ENCODE results near the gene KDR.

The KDR gene

DNA sequence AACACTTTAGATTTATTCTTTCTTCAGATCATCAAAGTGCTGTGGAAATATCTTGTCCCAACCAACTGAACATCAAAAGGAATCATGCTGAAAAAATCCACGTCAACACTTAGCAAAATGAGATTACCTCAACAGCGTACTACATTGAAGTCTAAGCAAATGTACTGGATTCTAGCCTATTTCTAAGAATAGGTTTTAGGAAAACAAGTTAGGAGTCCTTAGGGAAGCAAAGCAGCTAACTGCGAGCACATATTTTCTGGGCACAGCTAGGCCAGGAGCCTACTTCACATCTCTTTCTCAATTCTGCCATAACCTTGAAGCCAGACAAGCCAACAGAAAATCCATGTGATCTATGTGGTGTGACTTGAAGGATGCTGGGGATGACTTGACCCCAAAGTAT is 22.2 kb downstream of the KDR start:
- H3K36me3 ChIP-seq, result no peaks in the 10 kb centered on the region
- H3K4me1 ChIP-seq, result no peaks in the 10 kb centered on the region
- TF ChIP-seq, protein P1, sequence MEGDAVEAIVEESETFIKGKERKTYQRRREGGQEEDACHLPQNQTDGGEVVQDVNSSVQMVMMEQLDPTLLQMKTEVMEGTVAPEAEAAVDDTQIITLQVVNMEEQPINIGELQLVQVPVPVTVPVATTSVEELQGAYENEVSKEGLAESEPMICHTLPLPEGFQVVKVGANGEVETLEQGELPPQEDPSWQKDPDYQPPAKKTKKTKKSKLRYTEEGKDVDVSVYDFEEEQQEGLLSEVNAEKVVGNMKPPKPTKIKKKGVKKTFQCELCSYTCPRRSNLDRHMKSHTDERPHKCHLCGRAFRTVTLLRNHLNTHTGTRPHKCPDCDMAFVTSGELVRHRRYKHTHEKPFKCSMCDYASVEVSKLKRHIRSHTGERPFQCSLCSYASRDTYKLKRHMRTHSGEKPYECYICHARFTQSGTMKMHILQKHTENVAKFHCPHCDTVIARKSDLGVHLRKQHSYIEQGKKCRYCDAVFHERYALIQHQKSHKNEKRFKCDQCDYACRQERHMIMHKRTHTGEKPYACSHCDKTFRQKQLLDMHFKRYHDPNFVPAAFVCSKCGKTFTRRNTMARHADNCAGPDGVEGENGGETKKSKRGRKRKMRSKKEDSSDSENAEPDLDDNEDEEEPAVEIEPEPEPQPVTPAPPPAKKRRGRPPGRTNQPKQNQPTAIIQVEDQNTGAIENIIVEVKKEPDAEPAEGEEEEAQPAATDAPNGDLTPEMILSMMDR (IDR thresholded peaks at IDR 0.05; ENCODE audit: low read depth, low read length), result no peak
- DNase-seq, result no peak
- no peaks in the 10 kb centered on the region for H3K27me3 ChIP-seq
- H3K4me3 ChIP-seq (ENCODE audit: low read depth, low read length), result no peak overlapping the region
- H3K9me3 ChIP-seq, result no peaks in the 10 kb centered on the region

DNA sequence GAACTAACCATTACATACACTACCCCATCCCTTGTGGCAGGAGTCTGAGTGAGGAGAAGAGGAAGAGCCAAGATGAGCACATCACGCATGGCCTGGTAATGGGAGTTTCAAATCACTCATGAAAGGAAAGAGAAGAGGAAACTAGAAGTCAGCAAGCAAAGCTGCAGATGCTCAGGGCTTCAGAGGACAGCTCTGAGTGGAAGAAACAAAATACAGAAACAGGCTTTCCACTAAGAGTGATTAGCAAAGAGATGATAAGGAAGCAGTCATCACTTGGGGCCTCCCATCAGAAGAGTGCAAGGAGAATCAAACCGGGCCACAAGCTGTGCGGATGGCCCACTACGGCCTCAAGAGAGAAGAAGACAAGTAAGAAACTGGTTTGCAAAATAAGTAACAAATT is 25.6 kb downstream of the KDR start:
- TF ChIP-seq, protein P1 (IDR thresholded peaks at IDR 0.05; ENCODE audit: low read depth, low read length), result no peak
- Histone ChIP-seq H3K27me3 (no peaks in the 10 kb centered on the region), H3K4me3 (ENCODE audit: low read depth, low read length) (no peak overlapping the region), H3K4me1 (no peaks in the 10 kb centered on the region), H3K36me3 (no peaks in the 10 kb centered on the region), H3K9me3 (no peaks in the 10 kb centered on the region)
- DNase-seq, result no peak

GRCh38 chr4:55098456-55099204 is 26.8 kb downstream of the KDR start:
- no peak for DNase-seq
- TF ChIP-seq, protein P1 (IDR thresholded peaks at IDR 0.05; ENCODE audit: low read depth, low read length), result no peak
- H3K36me3 ChIP-seq, result no peaks in the 10 kb centered on the region
- no peak overlapping the region for H3K4me3 ChIP-seq (ENCODE audit: low read depth, low read length)
- no peaks in the 10 kb centered on the region for H3K9me3 ChIP-seq
- H3K4me1 ChIP-seq, result no peaks in the 10 kb centered on the region
- no peaks in the 10 kb centered on the region for H3K27me3 ChIP-seq

DNA sequence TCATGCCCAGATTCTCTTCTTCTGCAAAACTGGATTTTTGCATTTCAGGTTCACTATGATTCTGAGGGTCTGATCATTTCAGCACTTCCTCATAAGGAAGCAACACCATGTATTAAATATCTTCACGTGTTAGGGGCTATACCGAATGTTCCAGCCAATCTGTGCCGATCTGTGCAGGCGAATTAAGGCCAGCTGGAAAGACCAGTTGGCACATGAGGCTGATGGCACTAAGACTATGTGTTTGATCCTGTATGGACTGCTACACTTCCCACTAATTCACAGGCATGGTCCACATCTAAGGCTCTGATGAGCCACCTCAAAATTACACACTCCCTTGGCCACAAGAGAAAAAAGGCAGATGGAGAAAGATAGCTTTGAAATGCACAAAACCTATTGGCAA is 28.8 kb downstream of the KDR start:
- no peaks in the 10 kb centered on the region for H3K9me3 ChIP-seq
- no peak for DNase-seq
- no peaks in the 10 kb centered on the region for H3K4me1 ChIP-seq
- H3K4me3 ChIP-seq (ENCODE audit: low read depth, low read length), result no peak overlapping the region
- H3K27me3 ChIP-seq, result no peaks in the 10 kb centered on the region
- no peaks in the 10 kb centered on the region for H3K36me3 ChIP-seq
- TF ChIP-seq, protein P1 (IDR thresholded peaks at IDR 0.05; ENCODE audit: low read depth, low read length), result no peak

- no peaks in the 10 kb centered on the region for H3K27me3 ChIP-seq
- no peak for DNase-seq
- TF ChIP-seq, protein P1 (IDR thresholded peaks at IDR 0.05; ENCODE audit: low read depth, low read length), result no peak
- no peak overlapping the region for H3K4me3 ChIP-seq (ENCODE audit: low read depth, low read length)
- H3K4me1 ChIP-seq, result no peaks in the 10 kb centered on the region
- H3K9me3 ChIP-seq, result no peaks in the 10 kb centered on the region
- no peaks in the 10 kb centered on the region for H3K36me3 ChIP-seq
These were observed 29.4 kb downstream of the KDR start for GRCh38 chr4:55096045-55096444.

DNA sequence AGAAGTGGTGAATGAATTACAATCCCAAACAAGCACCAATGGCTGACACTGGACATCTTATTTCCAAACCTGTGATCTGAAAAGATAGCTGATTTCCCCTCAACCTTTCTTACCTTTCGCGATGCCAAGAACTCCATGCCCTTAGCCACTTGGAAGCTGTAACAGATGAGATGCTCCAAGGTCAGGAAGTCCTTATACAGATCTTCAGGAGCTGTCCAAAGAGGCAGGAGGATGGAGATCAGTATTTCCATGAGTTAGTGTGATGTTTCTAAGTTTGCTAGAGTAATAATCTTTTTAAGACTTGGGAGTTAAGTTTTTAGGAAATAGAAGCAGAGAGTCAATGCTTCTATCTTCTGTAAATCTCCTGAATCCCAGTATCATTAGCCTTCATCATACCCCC is 32.9 kb downstream of the KDR start:
- no peaks in the 10 kb centered on the region for H3K9me3 ChIP-seq
- H3K36me3 ChIP-seq, result no peaks in the 10 kb centered on the region
- H3K27me3 ChIP-seq, result no peaks in the 10 kb centered on the region
- H3K4me1 ChIP-seq, result no peaks in the 10 kb centered on the region
- no peak for DNase-seq
- TF ChIP-seq, protein P1 (IDR thresholded peaks at IDR 0.05; ENCODE audit: low read depth, low read length), result no peak
- no peak overlapping the region for H3K4me3 ChIP-seq (ENCODE audit: low read depth, low read length)

All from BE2C (cell line).